ENCODE results near the gene ZC3H10.
"Not testable (repeated sequence)": the region's sequence is repeated elsewhere in the genome, so short reads cannot be mapped to it uniquely, and the experiment has no call there.

ZC3H10 gene

GRCh38 chr12:56117778-56118687 lies at the start of gene ZC3H10:
Gene ZC3H10, plus strand, starts transcription at chr12:56118266. Its CDS starts 2,297 bp downstream, at chr12:56120563.
- peak; percentile 96 for DNase-seq

- DNase-seq: no peak
Measured at GRCh38 chr12:56071648-56072047, 46.4 kb upstream of the ZC3H10 start.

- DNase-seq: no peak
Measured at GRCh38 chr12:56074396-56074795, 43.7 kb upstream of the ZC3H10 start.

DNA sequence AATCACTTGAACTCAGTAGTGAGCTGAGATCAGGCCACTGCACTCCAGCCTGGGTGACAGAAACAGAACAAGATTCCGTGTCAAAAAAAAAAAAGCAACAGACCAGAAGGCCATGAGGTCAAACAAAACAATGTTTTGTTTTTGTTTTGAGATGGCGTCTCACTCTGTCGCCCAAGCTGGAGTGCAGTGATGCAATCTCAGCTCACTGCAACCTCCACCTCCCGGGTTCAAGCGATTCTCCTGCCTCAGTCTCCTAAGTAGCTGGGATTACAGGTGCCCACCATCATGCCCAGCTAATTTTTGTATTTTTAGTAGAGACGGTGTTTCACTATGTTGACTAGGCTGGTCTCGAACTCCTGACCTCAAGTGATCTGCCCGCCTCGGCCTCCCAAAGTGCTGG lies 40.1 kb upstream of the ZC3H10 start:
- not testable (repeated sequence) for DNase-seq

- no peak for DNase-seq
Measured at GRCh38 chr12:56078427-56078826, 39.6 kb upstream of the ZC3H10 start.

- DNase-seq: peak; percentile 56
Measured at GRCh38 chr12:56078931-56079722, 38.9 kb upstream of the ZC3H10 start.

DNA sequence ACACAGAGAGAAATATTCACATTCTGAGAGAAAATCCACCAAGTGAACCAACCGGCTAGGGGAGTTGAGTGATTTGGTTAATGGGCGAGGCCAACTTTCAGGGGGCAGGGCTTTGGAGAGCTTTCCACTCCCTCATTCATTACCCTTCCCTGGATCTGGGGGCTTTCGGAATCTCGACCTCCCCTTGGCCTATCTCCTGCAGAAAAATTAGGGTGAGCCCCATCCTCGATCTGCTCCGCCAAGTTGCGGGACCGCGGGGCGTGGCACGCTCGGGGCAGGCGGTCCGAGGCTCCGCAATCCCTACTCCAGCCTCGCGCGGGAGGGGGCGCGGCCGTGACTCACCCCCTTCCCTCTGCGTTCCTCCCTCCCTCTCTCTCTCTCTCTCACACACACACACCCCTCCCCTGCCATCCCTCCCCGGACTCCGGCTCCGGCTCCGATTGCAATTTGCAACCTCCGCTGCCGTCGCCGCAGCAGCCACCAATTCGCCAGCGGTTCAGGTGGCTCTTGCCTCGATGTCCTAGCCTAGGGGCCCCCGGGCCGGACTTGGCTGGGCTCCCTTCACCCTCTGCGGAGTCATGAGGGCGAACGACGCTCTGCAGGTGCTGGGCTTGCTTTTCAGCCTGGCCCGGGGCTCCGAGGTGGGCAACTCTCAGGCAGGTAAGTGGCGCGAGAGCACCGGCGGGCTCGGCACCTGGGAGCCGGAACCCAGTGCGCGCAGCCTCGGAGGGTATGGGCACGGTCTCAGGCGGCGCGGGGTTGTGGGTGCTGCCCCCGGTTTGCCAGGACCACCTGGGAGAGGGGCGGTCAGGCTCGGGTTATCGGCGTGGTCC lies 38.1 kb upstream of the ZC3H10 start, which contains the start of gene ERBB3:
TSS of gene ERBB3 (plus strand) at position 443 of the 833 bp plus-strand sequence. CDS start at position 579, 136 bp downstream.
- peak; percentile 67 for DNase-seq

GRCh38 chr12:56080556-56081138 lies 37.4 kb upstream of the ZC3H10 start:
- no peak for DNase-seq

- no peak for DNase-seq
Measured at GRCh38 chr12:56081393-56082347, 36.4 kb upstream of the ZC3H10 start.

DNA sequence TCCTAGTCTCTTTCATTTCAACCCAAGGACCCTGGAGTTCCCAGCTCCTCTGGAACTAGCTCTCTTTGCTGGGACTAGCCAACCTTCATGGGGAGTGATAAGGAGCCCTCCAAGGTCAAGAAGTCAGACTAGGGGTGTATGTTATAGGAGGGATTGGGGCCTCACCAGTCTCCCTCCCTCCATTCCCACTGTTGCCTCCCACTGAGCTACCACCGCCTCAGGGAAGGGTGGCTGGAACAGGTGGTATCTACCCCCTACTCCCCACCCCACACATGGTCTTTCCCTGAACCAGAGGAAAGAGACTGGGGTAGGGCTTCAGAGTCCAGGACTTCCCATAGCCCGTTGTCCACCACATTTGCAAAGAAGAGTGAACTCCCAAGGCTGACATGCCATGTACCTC lies 35.7 kb upstream of the ZC3H10 start:
- no peak for DNase-seq

DNA sequence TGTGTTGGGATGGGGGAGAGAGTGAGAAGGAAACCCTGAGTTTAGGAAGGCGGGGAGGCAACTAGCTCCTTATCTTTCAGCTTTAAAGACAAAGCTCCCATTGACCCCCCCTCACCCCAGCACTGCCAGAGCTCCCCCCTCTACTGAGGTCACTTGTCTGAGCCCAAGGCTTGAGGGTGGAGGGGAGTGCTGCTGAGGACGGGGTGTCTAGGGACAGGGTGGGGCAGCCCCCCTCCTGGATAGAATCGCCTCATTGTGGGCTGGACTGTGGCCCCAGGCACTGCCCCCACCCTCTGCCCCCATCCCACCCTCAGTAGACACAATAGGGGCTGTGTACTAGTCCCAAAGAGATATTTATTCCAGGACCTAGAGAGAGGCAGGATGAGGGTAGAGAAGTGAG lies 35.1 kb upstream of the ZC3H10 start:
- no peak for DNase-seq

DNA sequence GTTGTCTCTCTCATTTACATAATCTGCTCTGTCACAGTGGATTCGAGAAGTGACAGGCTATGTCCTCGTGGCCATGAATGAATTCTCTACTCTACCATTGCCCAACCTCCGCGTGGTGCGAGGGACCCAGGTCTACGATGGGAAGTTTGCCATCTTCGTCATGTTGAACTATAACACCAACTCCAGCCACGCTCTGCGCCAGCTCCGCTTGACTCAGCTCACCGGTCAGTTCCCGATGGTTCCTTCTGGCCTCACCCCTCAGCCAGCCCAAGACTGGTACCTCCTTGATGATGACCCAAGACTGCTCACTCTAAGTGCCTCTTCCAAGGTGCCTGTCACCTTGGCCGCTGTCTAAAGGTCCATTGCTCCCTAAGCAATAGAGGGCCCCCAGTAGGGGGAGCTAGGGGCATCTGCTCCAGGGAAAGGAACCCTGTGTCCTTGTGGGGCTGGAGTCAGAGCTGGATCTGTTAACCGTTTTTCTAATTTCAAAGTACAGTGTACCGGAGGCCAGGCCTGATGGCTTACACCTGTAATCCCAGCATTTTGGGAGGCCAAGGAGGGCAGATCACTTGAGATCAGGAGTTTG lies 33.0 kb upstream of the ZC3H10 start:
- peak; percentile 19 for DNase-seq

GRCh38 chr12:56086096-56086495 lies 32.0 kb upstream of the ZC3H10 start:
- no peak for DNase-seq

DNA sequence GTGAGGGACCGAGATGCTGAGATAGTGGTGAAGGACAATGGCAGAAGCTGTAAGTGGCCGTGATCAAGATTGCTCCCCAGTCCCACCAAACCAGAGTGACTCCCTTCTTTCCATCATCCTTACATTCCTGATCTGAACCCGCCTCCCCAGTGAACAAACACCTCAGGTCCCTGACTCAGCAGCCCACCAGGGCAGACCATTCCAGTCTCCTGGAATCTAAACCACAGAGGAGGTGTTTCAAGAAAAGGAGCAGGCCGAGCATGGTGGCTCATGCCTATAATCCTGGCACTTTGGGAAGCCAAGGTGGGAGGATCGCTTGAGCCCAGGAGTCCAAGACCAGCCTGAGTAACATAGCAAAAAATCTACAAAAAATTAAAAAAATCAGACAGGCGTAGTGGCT lies 31.5 kb upstream of the ZC3H10 start:
- DNase-seq: no peak

GRCh38 chr12:56087220-56087619 lies 30.8 kb upstream of the ZC3H10 start:
- DNase-seq: no peak

GRCh38 chr12:56097738-56098137 lies 20.3 kb upstream of the ZC3H10 start:
- DNase-seq: no peak

GRCh38 chr12:56098592-56098991 lies 19.5 kb upstream of the ZC3H10 start:
- DNase-seq: no peak

- no peak for DNase-seq
Measured at GRCh38 chr12:56099787-56100186, 18.3 kb upstream of the ZC3H10 start.

- DNase-seq: no peak
Measured at GRCh38 chr12:56101045-56101444, 17.0 kb upstream of the ZC3H10 start.

DNA sequence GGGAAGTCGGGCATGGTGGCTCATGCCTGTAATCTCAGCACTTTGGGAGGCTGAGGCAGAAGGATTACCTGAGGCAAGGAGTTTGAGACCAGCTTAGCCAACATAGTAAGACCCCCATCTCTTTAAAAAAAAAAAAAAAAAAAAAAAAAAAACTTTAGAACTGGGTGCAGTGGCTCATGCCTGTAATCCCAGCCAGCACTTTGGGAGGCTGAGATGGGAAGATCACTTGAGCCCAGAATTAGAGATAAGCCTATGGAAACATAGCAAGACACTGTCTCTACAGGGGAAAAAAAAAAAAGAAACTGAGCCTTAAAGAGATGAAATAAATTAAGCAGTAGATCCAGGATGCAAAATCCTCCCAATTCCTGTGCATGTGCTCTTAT lies 15.4 kb upstream of the ZC3H10 start:
- DNase-seq: no peak
